GM21529 (cell line): Measurements from ENCODE around the gene RBMXL3.
"Not testable (repeated sequence)": the region's sequence is repeated elsewhere in the genome, so short reads cannot be mapped to it uniquely, and the experiment has no call there.

Experiments used
- ATAC-seq: cut with Tn5 transposase; IDR thresholded peaks from one replicate; pipeline ENCODE4 v1.9.1; 2021; ENCODE audit not compliant: unreplicated experiment

The RBMXL3 gene

DNA sequence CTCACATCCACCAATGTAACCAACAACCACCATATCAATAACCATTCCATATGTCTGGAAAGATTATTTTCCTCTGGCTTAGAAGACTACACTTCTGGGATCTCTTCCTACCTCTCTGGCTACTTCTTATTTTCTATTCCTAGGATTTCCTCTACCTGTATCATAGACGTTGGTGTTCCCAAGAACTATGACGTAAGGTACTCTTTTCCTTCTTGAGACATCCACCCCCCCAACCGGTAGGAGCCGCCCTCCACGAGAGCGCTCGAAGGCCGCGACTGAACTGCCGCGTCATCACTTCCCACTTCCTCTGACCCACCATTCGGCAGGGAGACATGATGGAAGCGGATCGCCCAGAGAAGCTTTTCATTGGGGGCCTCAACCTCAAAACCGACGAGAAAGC, at the start of gene RBMXL3:
Gene RBMXL3 (plus strand): TSS at position 301 of the 400 bp plus-strand sequence. CDS start 32 bp downstream, at position 333.
- ATAC-seq, result no peak

GRCh38 chrX:115142057-115142456, 47.2 kb upstream of the RBMXL3 start:
- ATAC-seq, result no peak

DNA sequence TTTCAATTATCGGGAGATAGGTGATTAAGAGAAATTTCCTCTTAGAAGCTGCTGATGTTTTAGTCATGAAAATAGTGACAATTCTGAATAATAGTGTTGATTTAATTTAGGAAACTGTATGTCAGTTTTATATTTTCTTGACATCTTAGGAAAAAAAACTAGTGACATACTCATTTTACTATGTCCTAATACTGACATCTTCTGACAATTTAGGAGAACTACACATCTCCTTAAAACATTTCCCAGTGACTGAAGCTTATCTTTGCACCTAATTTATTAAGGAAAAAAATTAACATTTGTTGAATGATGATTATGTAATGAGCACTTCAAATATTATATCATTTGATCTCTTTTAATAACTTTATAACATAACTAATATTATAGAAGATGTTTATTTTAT, 42.0 kb upstream of the RBMXL3 start:
- ATAC-seq, result no peak

DNA sequence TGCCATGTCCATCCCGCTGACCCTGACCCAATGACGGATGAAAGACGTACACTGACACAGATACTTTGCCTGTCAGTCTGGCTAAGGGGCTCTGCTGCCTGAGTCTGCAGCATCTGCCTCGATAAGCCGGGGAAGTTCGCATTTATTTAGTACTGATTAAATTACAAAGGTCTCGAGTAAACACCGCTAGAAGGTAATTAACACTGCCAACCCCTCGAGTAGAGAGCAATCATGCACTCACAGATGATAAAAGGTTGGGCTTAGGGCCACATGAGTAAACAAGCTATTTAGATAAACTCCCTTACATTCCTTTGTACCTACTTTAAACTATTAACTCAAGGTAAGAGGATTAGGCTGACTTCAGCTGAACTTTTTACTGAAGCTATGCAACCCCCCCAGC, 16.0 kb upstream of the RBMXL3 start:
- no peak for ATAC-seq

- no peak for ATAC-seq
Measured at GRCh38 chrX:115174548-115174947, 14.7 kb upstream of the RBMXL3 start.

DNA sequence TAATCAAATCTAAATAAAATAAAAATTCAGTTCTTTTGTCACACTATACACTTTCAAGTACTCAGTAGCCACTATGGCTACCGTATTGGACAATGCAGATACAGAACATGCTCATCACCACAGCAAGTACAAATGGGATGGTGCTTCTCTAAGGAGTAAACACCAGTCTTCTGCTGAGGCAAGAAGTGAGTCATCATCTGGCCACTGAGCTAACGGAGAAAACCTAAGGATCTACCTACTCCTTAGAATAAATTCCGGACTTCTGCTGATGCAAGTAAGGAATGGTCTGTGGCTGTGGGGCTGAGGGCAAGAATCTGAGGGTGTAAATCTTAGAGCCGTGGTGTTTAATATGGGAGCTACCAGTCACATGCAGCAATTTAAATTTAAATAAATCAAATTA, 11.3 kb upstream of the RBMXL3 start:
- no peak for ATAC-seq

DNA sequence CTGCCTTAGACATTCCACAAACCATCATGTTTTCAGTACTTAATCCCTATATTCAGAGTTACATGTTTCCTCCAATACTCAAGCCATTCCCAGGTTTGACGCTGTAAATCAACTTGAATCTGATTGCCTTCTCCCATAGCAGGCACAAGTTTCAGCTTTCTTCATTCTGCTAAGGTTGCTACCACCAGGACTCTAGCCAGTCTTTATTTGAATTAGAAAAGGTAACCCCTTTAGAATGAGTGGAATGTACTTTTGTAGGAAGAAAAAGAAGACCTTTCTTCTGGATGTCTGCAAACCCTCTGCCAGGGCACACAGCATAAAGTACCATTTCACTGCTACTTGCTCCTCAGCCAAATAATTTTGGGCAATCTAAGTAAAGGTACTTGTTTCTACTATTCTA, 10.7 kb upstream of the RBMXL3 start:
- ATAC-seq, result no peak

DNA sequence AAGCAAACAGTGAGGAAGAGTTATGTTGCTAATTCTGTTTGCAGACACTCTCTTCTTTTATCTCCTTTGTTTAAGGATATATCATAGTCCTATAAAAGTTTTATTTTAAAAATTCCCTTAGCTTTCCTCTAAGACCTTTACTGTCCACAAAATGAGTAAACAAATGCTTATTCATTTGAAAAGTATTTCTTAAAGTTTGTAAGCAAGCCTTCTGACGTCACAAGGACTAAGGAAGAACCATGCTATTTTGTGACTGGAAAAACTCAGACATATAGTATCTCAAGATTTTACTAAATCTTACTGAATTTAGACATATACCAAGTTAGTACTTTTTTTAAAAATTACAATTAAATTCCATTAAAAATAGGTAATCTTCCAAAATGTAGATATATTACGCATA, 5.2 kb upstream of the RBMXL3 start:
- no peak for ATAC-seq

- ATAC-seq, result no peak
Measured at GRCh38 chrX:115189646-115190635, 731 bp downstream of the RBMXL3 start.

DNA sequence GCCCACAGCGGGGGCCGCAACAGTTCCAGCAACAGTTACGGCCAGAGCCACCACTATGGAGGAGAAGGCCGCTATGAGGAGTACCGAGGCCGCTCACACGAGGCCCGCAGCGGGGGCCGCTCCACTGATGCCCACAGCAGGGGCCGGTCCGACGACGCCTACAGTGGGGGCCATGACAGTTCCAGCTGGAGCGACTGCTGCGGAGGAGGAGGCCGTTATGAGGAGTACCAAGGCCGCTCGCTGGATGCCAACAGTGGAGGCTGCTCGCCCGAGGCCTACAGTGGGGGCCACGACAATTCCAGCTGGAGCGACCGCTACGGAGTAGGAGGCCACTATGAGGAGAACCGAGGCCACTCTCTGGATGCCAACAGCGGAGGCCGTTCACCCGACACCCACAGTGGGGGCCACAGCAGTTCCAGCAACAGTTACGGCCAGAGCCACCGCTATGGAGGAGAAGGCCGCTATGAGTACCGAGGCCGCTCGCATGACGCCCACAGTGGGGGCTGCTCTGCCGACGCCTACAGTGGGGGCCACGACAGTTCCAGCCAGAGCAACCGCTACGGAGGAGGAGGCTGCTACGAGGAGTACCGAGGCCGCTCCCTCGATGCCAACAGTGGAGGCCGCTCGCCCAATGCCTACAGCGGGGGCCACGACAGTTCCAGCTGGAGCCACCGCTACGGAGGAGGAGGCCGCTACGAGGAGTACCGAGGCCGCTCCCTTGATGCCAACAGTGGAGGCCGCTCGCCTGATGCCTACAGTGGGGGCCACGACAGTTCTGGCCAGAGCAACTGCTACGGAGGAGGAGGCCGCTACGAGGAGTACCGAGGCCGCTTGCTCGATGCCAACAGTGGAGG, 1.7 kb downstream of the RBMXL3 start:
- ATAC-seq, result no peak

- no peak for ATAC-seq
Measured at GRCh38 chrX:115191490-115192243, 2.5 kb downstream of the RBMXL3 start.

- ATAC-seq, result no peak
Measured at GRCh38 chrX:115192244-115192700, 3.1 kb downstream of the RBMXL3 start.

GRCh38 chrX:115204040-115204439, 14.8 kb downstream of the RBMXL3 start:
- ATAC-seq, result no peak

DNA sequence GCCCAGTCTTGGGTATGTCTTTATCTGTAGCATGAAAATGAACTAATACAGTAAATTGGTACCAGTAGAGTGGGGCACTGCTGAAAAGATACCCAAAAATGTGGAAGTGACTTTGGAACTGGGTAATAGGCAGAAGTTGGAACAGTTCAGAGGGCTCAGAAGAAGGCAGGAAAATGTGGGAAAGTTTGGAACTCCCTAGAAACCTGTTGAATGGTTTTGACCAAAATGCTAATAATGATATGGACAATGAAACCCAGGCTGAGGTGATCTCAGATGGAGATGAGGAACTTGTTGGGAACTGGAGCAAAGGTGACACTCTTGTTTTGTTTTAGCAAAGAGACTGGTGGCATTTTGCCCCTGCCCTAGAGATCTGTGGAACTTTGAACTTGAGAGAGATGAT, 20.3 kb downstream of the RBMXL3 start:
- not testable (repeated sequence) for ATAC-seq

DNA sequence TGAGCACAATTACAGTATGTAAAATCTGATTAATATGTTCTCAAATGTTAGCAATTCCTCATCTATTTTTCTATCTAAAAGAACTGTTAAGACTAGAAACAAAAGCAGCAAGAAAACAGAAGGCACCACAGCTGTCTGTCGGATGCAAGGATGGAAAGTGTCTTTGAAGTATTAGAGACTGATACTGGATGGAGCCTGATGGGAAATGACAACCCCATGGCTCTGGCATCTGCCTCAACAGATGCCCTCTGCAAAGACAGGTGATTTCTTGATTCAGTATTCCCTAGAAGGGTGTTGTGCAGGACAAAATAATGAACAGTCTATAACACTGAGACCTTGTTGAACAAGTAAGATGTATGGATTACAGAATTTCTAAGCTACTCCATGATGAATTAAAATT, 24.9 kb downstream of the RBMXL3 start:
- no peak for ATAC-seq

- no peak for ATAC-seq
Measured at GRCh38 chrX:115214605-115215004, 25.4 kb downstream of the RBMXL3 start.

GRCh38 chrX:115217346-115217745, 28.1 kb downstream of the RBMXL3 start:
- ATAC-seq, result not testable (repeated sequence)

GRCh38 chrX:115226929-115227328, 37.7 kb downstream of the RBMXL3 start:
- no peak for ATAC-seq

DNA sequence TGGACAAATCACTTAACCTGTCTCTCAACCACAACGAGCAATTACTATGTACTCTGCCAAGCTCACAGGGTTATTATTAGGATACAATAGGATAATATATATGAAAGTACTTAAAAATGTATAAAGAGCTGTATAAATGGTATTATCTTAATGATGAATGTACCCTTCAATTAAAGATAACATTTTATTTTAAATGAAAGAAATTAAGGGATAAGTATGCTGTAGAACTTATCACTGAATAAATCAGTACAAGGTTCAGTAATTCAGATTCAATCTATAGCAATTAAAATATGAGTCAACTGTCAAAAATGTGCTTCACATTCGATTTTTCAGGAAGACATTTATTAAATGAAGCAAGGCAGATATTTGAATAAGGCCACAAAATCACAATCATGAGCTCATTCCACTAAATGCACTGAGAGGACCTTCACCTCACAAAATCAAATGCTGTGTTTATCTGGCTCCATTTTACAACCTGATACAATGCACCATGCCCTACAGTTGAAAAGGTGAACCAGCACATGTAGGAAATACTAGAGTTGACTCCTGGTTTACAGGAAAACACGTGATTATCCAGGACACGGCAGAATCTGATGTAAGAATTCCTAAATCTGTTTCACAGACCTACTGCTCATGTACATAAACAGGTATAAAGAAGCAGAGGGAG, 40.3 kb downstream of the RBMXL3 start:
- ATAC-seq, result no peak

- no peak for ATAC-seq
Measured at GRCh38 chrX:115232933-115233496, 43.8 kb downstream of the RBMXL3 start.
